HepG2 (cell line): Measurements from ENCODE around the gene UNC93A. TPM values are rescaled to one million over a fixed set of nuclear protein-coding genes. Genes with fewer than 3 reads are reported as not detected.

Experiments used
- HOXA9 ChIP-seq: sonication (generic); formaldehyde crosslinking; IDR thresholded peaks from 2 replicates; pipeline ENCODE4 v1.8.1; 2022; ENCODE audit warnings: missing genetic modification reagents, mild to moderate bottlenecking, moderate library complexity, borderline replicate concordance
- KLF11 ChIP-seq: IDR thresholded peaks from 2 replicates; pipeline ENCODE4 v1.6.1; 2016; ENCODE audit warnings: missing compliant biosample characterization
- MEF2D ChIP-seq: sonication (generic); formaldehyde crosslinking; IDR thresholded peaks from 2 replicates; pipeline ENCODE4 v1.5.1; 2020; ENCODE audit warnings: mild to moderate bottlenecking, missing genetic modification reagents
- RARA ChIP-seq: IDR thresholded peaks from 2 replicates; pipeline ENCODE4 v1.6.1; 2016; ENCODE audit warnings: missing genetic modification reagents, missing compliant biosample characterization
- SMYD3 ChIP-seq: sonication (generic); formaldehyde crosslinking; IDR thresholded peaks from 2 replicates; pipeline ENCODE4 v1.8.1; 2023; ENCODE audit warnings: mild to moderate bottlenecking, missing genetic modification reagents
- TCF12 ChIP-seq, 2 experiments: fragments of 450-650 bp in 1 of 2; sonication (generic) in 1 of 2; formaldehyde crosslinking in 1 of 2; IDR thresholded peaks; 2 replicates each; pipeline versions ENCODE4 v1.6.1 to v1.8.0; 2017 to 2022; ENCODE audit warnings: antibody characterized with exemption in 1 of 2, mild to moderate bottlenecking in 1 of 2, missing genetic modification reagents in 1 of 2, moderate library complexity in 1 of 2
- XBP1 ChIP-seq: sonication (generic); formaldehyde crosslinking; IDR thresholded peaks from 2 replicates; pipeline ENCODE4 v1.5.0; 2020; ENCODE audit warnings: missing genetic modification reagents
- ZBTB21 ChIP-seq: sonication (generic); formaldehyde crosslinking; IDR thresholded peaks from 2 replicates; pipeline ENCODE4 v1.4.0; 2020; ENCODE audit warnings: missing genetic modification reagents
- ZFYVE20 ChIP-seq: sonication (generic); formaldehyde crosslinking; IDR thresholded peaks from 2 replicates; pipeline ENCODE4 v1.8.0; 2023; ENCODE audit warnings: low read depth, mild to moderate bottlenecking, moderate library complexity, missing genetic modification reagents, borderline replicate concordance
- ZNF841 ChIP-seq: sonication (generic); formaldehyde crosslinking; IDR thresholded peaks from 2 replicates; pipeline ENCODE4 v1.8.1; 2023; ENCODE audit warnings: missing genetic modification reagents, borderline replicate concordance
- ZSCAN25 ChIP-seq: sonication (generic); formaldehyde crosslinking; IDR thresholded peaks from 2 replicates; pipeline ENCODE4 v1.8.0; 2022; ENCODE audit warnings: mild to moderate bottlenecking, missing genetic modification reagents
- polyA plus RNA-seq, 8 experiments: library from polyadenylated mRNA; depleted of rRNA in 3 of 8; stranded (reverse) in 7 of 8; unstranded in 1 of 8; fragments of >200 nt; fragmentation: Illumina TruSeq in 4 of 8; extraction: Trizol in 4 of 8; gene quantifications; 2 replicates each; pipeline versions ENCODE4 v1.2.1 to v1.2.3, GENCODE V29; 2011 to 2016; ENCODE audit warnings: low read depth in 4 of 8, missing spikeins in 1 of 8, mixed read lengths in 1 of 8; ENCODE audit not compliant: insufficient read depth in 1 of 8
- total RNA-seq, 5 experiments: library from RNA; depleted of rRNA; stranded (reverse); fragments of >200 nt; fragmentation: Illumina TruSeq; extraction: Trizol; gene quantifications; 2 replicates each; pipeline ENCODE4 v1.2.3, GENCODE V29; 2016; ENCODE audit warnings: low read depth in 1 of 5
- TF ChIP-seq, protein P1 (sequence below): sonication (generic); formaldehyde crosslinking; IDR thresholded peaks from 2 replicates; pipeline ENCODE4 v1.9.0; 2021; ENCODE audit warnings: mild to moderate bottlenecking, missing genetic modification reagents
- TF ChIP-seq, protein P2 (sequence below): sonication (generic); formaldehyde crosslinking; IDR thresholded peaks from 2 replicates; pipeline ENCODE4 v1.5.1; 2020; ENCODE audit warnings: mild to moderate bottlenecking, missing genetic modification reagents
- TF ChIP-seq, protein P3 (sequence below): IDR thresholded peaks from 2 replicates; pipeline ENCODE4 v1.6.1; 2016; ENCODE audit warnings: low read depth, control low read depth
- TF ChIP-seq, protein P4 (sequence below): sonication (generic); formaldehyde crosslinking; IDR thresholded peaks from 2 replicates; pipeline ENCODE4 v1.4.0; 2020; ENCODE audit warnings: mild to moderate bottlenecking, missing genetic modification reagents

Gene UNC93A
- total and polyA plus RNA-seq, 2 of the 13 experiments (the other 11 are each of a cell fraction or from before 2014, with no cell fraction given): 11.0 to 42.7 TPM

DNA sequence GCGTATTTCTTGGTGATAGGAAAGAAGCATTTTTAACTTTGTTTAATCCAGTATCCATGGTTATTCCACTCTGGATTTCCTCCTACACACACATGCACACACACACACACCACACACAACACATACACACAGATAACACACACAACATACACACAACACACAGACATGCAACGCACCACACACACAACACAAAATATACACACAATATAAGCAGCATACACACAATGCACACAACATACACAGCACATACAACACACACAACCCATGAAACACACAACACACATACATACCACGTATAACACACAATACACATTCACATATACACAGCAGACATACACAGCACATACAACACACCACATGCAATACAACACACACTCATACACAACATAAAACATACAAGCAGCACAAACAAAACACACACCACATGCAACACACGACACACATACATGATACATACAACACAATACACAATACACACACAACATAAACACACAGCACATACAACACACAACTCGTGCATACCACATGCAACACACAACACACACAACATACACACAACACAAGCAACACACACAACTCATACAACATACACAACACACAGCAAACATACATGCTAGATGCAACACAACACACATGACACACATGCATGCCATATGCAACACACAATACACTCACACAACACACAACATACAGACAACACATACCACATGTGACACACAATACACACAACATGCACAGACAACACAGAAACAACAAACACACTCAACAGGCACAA is 46.7 kb downstream of the UNC93A start (continued):
- TF ChIP-seq, protein P1, sequence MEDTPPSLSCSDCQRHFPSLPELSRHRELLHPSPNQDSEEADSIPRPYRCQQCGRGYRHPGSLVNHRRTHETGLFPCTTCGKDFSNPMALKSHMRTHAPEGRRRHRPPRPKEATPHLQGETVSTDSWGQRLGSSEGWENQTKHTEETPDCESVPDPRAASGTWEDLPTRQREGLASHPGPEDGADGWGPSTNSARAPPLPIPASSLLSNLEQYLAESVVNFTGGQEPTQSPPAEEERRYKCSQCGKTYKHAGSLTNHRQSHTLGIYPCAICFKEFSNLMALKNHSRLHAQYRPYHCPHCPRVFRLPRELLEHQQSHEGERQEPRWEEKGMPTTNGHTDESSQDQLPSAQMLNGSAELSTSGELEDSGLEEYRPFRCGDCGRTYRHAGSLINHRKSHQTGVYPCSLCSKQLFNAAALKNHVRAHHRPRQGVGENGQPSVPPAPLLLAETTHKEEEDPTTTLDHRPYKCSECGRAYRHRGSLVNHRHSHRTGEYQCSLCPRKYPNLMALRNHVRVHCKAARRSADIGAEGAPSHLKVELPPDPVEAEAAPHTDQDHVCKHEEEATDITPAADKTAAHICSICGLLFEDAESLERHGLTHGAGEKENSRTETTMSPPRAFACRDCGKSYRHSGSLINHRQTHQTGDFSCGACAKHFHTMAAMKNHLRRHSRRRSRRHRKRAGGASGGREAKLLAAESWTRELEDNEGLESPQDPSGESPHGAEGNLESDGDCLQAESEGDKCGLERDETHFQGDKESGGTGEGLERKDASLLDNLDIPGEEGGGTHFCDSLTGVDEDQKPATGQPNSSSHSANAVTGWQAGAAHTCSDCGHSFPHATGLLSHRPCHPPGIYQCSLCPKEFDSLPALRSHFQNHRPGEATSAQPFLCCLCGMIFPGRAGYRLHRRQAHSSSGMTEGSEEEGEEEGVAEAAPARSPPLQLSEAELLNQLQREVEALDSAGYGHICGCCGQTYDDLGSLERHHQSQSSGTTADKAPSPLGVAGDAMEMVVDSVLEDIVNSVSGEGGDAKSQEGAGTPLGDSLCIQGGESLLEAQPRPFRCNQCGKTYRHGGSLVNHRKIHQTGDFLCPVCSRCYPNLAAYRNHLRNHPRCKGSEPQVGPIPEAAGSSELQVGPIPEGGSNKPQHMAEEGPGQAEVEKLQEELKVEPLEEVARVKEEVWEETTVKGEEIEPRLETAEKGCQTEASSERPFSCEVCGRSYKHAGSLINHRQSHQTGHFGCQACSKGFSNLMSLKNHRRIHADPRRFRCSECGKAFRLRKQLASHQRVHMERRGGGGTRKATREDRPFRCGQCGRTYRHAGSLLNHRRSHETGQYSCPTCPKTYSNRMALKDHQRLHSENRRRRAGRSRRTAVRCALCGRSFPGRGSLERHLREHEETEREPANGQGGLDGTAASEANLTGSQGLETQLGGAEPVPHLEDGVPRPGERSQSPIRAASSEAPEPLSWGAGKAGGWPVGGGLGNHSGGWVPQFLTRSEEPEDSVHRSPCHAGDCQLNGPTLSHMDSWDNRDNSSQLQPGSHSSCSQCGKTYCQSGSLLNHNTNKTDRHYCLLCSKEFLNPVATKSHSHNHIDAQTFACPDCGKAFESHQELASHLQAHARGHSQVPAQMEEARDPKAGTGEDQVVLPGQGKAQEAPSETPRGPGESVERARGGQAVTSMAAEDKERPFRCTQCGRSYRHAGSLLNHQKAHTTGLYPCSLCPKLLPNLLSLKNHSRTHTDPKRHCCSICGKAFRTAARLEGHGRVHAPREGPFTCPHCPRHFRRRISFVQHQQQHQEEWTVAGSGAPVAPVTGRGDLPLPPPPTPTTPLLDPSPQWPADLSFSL (CRISPR knock-in tag): peak; percentile 99
- TF ChIP-seq SMYD3 (CRISPR knock-in tag) (no peak), TCF12 (IDR thresholded peaks at IDR 0.05) (no peak), TCF12 (CRISPR knock-in tag; IDR thresholded peaks at IDR 0.05) (no peak), ZBTB21 (CRISPR knock-in tag) (no peak), ZNF841 (CRISPR knock-in tag) (peak; percentile 53; the same call in 1 of the 2 replicates), XBP1 (CRISPR knock-in tag) (no peak), KLF11 (CRISPR knock-in tag) (no peak), ZSCAN25 (CRISPR knock-in tag) (no peak), ZFYVE20 (CRISPR knock-in tag) (peak; percentile 62; the same call in 1 of the 2 replicates), HOXA9 (CRISPR knock-in tag) (peak; percentile 73; the same call in 1 of the 2 replicates), MEF2D (CRISPR knock-in tag) (no peak), RARA (CRISPR knock-in tag) (no peak)
- TF ChIP-seq, protein P2, sequence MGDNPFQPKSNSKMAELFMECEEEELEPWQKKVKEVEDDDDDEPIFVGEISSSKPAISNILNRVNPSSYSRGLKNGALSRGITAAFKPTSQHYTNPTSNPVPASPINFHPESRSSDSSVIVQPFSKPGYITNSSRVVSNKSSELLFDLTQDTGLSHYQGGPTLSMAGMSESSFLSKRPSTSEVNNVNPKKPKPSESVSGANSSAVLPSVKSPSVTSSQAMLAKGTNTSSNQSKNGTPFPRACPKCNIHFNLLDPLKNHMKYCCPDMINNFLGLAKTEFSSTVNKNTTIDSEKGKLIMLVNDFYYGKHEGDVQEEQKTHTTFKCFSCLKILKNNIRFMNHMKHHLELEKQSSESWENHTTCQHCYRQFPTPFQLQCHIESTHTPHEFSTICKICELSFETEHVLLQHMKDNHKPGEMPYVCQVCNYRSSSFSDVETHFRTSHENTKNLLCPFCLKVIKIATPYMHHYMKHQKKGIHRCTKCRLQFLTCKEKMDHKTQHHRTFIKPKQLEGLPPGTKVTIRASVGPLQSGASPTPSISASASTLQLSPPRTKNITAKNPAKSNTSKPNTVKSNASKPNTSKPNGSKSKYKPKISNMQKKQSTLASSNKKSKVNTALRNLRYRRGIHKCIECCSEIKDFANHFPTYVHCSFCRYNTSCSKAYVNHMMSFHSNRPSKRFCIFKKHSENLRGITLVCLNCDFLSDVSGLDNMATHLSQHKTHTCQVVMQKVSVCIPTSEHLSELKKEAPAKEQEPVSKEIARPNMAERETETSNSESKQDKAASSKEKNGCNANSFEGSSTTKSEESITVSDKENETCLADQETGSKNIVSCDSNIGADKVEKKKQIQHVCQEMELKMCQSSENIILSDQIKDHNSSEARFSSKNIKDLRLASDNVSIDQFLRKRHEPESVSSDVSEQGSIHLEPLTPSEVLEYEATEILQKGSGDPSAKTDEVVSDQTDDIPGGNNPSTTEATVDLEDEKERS (CRISPR knock-in tag): no peak
- TF ChIP-seq, protein P3, sequence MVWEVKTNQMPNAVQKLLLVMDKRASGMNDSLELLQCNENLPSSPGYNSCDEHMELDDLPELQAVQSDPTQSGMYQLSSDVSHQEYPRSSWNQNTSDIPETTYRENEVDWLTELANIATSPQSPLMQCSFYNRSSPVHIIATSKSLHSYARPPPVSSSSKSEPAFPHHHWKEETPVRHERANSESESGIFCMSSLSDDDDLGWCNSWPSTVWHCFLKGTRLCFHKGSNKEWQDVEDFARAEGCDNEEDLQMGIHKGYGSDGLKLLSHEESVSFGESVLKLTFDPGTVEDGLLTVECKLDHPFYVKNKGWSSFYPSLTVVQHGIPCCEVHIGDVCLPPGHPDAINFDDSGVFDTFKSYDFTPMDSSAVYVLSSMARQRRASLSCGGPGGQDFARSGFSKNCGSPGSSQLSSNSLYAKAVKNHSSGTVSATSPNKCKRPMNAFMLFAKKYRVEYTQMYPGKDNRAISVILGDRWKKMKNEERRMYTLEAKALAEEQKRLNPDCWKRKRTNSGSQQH: no peak
- TF ChIP-seq, protein P4, sequence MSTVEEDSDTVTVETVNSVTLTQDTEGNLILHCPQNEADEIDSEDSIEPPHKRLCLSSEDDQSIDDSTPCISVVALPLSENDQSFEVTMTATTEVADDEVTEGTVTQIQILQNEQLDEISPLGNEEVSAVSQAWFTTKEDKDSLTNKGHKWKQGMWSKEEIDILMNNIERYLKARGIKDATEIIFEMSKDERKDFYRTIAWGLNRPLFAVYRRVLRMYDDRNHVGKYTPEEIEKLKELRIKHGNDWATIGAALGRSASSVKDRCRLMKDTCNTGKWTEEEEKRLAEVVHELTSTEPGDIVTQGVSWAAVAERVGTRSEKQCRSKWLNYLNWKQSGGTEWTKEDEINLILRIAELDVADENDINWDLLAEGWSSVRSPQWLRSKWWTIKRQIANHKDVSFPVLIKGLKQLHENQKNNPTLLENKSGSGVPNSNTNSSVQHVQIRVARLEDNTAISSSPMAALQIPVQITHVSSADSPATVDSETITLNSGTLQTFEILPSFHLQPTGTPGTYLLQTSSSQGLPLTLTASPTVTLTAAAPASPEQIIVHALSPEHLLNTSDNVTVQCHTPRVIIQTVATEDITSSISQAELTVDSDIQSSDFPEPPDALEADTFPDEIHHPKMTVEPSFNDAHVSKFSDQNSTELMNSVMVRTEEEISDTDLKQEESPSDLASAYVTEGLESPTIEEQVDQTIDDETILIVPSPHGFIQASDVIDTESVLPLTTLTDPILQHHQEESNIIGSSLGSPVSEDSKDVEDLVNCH: no peak
